ENCODE results near the gene FAM170B.

DNA sequence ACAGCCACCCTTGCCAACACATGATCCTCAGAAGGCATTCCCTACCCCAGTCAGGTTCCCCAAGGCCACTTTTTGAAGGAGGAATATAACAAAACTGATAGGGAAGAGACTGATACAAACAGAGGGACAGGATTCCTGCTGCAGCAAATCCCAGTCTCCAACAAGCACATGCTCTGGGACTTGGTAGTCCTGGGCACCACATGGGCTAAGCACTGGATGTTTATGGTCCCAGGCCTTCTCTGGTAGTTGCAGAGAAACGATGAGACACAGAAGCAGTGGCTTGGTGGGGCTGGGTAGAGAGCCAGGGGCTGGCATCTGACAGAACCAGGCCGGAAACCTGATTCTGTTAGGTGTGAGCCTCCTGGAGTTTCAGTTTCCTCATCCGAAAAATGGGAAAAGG, 21.7 kb downstream of the FAM170B start:
- TF ChIP-seq, protein P1, sequence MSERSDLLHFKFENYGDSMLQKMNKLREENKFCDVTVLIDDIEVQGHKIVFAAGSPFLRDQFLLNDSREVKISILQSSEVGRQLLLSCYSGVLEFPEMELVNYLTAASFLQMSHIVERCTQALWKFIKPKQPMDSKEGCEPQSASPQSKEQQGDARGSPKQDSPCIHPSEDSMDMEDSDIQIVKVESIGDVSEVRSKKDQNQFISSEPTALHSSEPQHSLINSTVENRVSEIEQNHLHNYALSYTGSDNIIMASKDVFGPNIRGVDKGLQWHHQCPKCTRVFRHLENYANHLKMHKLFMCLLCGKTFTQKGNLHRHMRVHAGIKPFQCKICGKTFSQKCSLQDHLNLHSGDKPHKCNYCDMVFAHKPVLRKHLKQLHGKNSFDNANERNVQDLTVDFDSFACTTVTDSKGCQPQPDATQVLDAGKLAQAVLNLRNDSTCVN (CRISPR knock-in tag; IDR thresholded peaks at IDR 0.05): no peak
- TF ChIP-seq BHLHE40 (IDR thresholded peaks at IDR 0.05; ENCODE audit: low read length): no peak
- TF ChIP-seq HLTF (IDR thresholded peaks at IDR 0.05): no peak
- TF ChIP-seq NFE2L1 (tag; IDR thresholded peaks at IDR 0.05; ENCODE audit: borderline replicate concordance, low read depth): no peak

Measured in K562 (cell line).